Measurements from ENCODE around the gene NOM1. TPM values are rescaled to one million over a fixed set of nuclear protein-coding genes. Genes with fewer than 3 reads are reported as not detected.

NOM1 gene
- total and polyA plus RNA-seq, 2 experiments from 2014 or later = 17.7 to 36.5 TPM

DNA sequence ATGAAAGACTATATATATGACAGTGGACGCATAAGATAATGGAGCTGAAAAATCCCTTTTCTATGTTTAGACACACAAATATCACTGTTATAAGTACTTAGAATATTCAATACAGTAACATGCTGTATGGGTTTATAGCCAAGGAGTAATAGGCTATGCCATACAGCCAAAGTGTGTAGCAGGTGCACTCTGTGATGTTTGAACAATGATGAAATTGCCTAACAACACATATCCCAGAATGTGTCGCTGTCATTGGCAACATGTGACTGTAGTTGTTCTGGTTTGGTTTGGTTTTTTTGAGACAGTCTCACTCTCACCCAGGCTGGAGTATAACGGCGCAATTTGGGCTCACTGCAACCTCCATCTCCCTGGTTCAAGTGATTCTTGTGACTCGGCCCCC, 26.1 kb downstream of the NOM1 start:
- TF ChIP-seq, protein P1, sequence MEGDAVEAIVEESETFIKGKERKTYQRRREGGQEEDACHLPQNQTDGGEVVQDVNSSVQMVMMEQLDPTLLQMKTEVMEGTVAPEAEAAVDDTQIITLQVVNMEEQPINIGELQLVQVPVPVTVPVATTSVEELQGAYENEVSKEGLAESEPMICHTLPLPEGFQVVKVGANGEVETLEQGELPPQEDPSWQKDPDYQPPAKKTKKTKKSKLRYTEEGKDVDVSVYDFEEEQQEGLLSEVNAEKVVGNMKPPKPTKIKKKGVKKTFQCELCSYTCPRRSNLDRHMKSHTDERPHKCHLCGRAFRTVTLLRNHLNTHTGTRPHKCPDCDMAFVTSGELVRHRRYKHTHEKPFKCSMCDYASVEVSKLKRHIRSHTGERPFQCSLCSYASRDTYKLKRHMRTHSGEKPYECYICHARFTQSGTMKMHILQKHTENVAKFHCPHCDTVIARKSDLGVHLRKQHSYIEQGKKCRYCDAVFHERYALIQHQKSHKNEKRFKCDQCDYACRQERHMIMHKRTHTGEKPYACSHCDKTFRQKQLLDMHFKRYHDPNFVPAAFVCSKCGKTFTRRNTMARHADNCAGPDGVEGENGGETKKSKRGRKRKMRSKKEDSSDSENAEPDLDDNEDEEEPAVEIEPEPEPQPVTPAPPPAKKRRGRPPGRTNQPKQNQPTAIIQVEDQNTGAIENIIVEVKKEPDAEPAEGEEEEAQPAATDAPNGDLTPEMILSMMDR (conservative IDR thresholded peaks at IDR 0.05; ENCODE audit: low read depth in 2 of 2) = no peak
- no peak for TF ChIP-seq ZNF331 (CRISPR knock-in tag; IDR thresholded peaks at IDR 0.05; ENCODE audit: low read depth)
- peaks cover 56% of the 10 kb centered on the region for H3K36me3 Mint-ChIP-seq (ENCODE audit: low read depth)
- Histone ChIP-seq H3K36me3 (ENCODE audit: insufficient read depth) (peaks cover 8% of the 10 kb centered on the region; the same call in 1 of the 2 replicates), H3K79me2 (replicated peaks; ENCODE audit: insufficient read depth) (no peaks in the 10 kb centered on the region), H2AFZ (no peak overlapping the region), H3K27ac (ENCODE audit: low read depth) (no peak overlapping the region), H3F3A (replicated peaks; ENCODE audit: low read depth) (peaks cover 6% of the 10 kb centered on the region; the same call in 1 of the 2 replicates), H3K4me1 (ENCODE audit: insufficient read depth) (no peaks in the 10 kb centered on the region), H3K27me3 (ENCODE audit: insufficient read depth) (no peaks in the 10 kb centered on the region), H3K9me2 (ENCODE audit: insufficient read depth) (no peaks in the 10 kb centered on the region), H3K4me3 (no peak overlapping the region), H4K20me1 (replicated peaks; ENCODE audit: insufficient read depth) (0 out of 2 replicates have a peak, but pooled peaks cover under 1% of the 10 kb centered on the region), H3K4me2 (no peak overlapping the region)
- H3K4me1 Mint-ChIP-seq = no peaks in the 10 kb centered on the region
- H3K9me3 Mint-ChIP-seq = peaks cover 21% of the 10 kb centered on the region; the same call in 2 of the 3 replicates
- peaks cover 3% of the 10 kb centered on the region for H3K27me3 Mint-ChIP-seq (ENCODE audit: insufficient read depth, low read depth, poor library complexity)
- no peak for ATAC-seq
- H3K27ac Mint-ChIP-seq = no peak overlapping the region
- DNase-seq (ENCODE audit: low spot score) = no peak
- H3K4me3 Mint-ChIP-seq = no peak overlapping the region

DNA sequence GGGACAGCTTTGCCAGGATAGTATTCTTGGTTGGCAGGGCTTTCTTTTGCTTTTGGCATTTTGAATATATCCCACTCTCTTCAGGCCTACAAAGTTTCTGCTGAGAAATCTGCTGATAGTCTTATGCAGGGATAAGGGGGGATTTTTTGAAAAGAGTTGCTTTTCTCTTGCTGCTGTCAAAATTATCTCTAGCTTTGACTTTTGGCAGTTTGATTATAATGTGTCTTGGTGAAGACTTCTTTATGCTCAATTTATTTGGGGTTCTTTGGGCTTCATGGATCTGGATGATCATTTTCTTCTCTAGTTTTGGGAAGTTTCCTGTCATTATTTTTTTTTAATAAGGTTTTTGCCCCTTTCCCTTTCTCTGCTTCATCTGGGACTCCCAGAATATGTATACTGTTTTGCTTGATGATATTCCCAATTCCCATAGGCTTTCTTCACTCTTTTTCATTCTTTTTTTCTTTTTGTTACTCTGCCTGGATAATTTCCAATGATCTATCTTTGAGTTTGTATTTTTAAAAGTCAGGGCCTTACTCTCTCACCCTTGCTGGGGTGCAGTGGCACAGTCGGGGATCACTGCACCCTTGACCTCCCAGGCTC, 29.6 kb downstream of the NOM1 start:
- no peaks in the 10 kb centered on the region for H3K27me3 ChIP-seq (ENCODE audit: insufficient read depth)
- no peaks in the 10 kb centered on the region for H3K79me2 ChIP-seq (replicated peaks; ENCODE audit: insufficient read depth)
- no peaks in the 10 kb centered on the region for H4K20me1 ChIP-seq (replicated peaks; ENCODE audit: insufficient read depth)
- Mint-ChIP-seq H3K27ac (no peak overlapping the region), H3K4me1 (no peaks in the 10 kb centered on the region), H3K9me3 (peaks cover 23% of the 10 kb centered on the region; the same call in 2 of the 3 replicates), H3K27me3 (ENCODE audit: insufficient read depth, low read depth, poor library complexity) (peaks cover 5% of the 10 kb centered on the region), H3K36me3 (ENCODE audit: low read depth) (peaks cover 47% of the 10 kb centered on the region; the same call in 2 of the 3 replicates), H3K4me3 (no peak overlapping the region)
- no peak overlapping the region for H3K4me3 ChIP-seq
- DNase-seq (ENCODE audit: low spot score) (no peak), ATAC-seq (no peak)
- no peak overlapping the region for H3K4me2 ChIP-seq
- no peaks in the 10 kb centered on the region for H3K4me1 ChIP-seq (ENCODE audit: insufficient read depth)
- no peaks in the 10 kb centered on the region for H3K36me3 ChIP-seq (ENCODE audit: insufficient read depth)
- H3K9me2 ChIP-seq (ENCODE audit: insufficient read depth) = no peaks in the 10 kb centered on the region
- TF ChIP-seq, protein P1 (conservative IDR thresholded peaks at IDR 0.05; ENCODE audit: low read depth in 2 of 2) = no peak
- TF ChIP-seq ZNF331 (CRISPR knock-in tag; IDR thresholded peaks at IDR 0.05; ENCODE audit: low read depth) (no peak), NANOG (IDR thresholded peaks at IDR 0.05; ENCODE audit: borderline replicate concordance) (no peak)
- no peak overlapping the region for H3K27ac ChIP-seq (ENCODE audit: low read depth)
- H3F3A ChIP-seq (replicated peaks; ENCODE audit: low read depth) = 0 out of 2 replicates have a peak, but pooled peaks cover 2% of the 10 kb centered on the region
- H2AFZ ChIP-seq = no peak overlapping the region

DNA sequence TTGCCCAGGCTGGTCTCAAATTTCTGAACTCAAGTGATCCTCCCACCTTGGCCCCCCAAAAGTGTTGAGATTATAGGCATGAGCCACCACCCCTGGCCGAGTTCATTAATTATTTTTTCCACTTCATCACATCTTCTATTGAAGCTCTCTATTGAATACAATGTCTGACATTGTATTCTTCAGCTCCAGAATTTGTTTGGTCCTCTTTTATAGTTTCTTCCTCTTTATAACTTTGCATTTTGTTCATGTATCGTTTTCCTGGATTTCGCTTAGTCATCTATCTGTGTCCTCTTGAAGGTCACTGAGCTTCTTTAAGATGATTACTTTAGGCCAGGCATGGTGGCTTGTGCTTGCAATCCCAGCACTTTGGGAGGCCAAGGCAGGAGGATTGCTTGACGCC, 30.2 kb downstream of the NOM1 start:
- DNase-seq (ENCODE audit: low spot score) = no peak
- peaks cover 5% of the 10 kb centered on the region for H3K27me3 Mint-ChIP-seq (ENCODE audit: insufficient read depth, low read depth, poor library complexity)
- H3F3A ChIP-seq (replicated peaks; ENCODE audit: low read depth) = 0 out of 2 replicates have a peak, but pooled peaks cover 7% of the 10 kb centered on the region
- H3K36me3 Mint-ChIP-seq (ENCODE audit: low read depth) = peaks cover 44% of the 10 kb centered on the region; the same call in 2 of the 3 replicates
- H3K4me3 ChIP-seq = no peak overlapping the region
- no peak for ATAC-seq
- no peaks in the 10 kb centered on the region for H3K4me1 ChIP-seq (ENCODE audit: insufficient read depth)
- H3K36me3 ChIP-seq (ENCODE audit: insufficient read depth) = no peaks in the 10 kb centered on the region
- no peak overlapping the region for H3K4me2 ChIP-seq
- H3K27ac Mint-ChIP-seq = peak overlapping the region; percentile 66; the same call in 1 of the 2 replicates
- no peaks in the 10 kb centered on the region for H3K79me2 ChIP-seq (replicated peaks; ENCODE audit: insufficient read depth)
- no peaks in the 10 kb centered on the region for H4K20me1 ChIP-seq (replicated peaks; ENCODE audit: insufficient read depth)
- H3K4me1 Mint-ChIP-seq = no peaks in the 10 kb centered on the region
- H3K9me3 Mint-ChIP-seq = peaks cover 23% of the 10 kb centered on the region; the same call in 2 of the 3 replicates
- H3K4me3 Mint-ChIP-seq = no peak overlapping the region
- H3K9me2 ChIP-seq (ENCODE audit: insufficient read depth) = no peaks in the 10 kb centered on the region
- no peaks in the 10 kb centered on the region for H3K27me3 ChIP-seq (ENCODE audit: insufficient read depth)
- no peak overlapping the region for H3K27ac ChIP-seq (ENCODE audit: low read depth)
- H2AFZ ChIP-seq = no peak overlapping the region
- TF ChIP-seq JUNB (IDR thresholded peaks at IDR 0.05; ENCODE audit: unreplicated experiment) (no peak), NANOG (IDR thresholded peaks at IDR 0.05; ENCODE audit: borderline replicate concordance) (no peak), EZH2 (IDR thresholded peaks at IDR 0.05; ENCODE audit: low read depth, unreplicated experiment) (no peak)
- TF ChIP-seq, protein P2, sequence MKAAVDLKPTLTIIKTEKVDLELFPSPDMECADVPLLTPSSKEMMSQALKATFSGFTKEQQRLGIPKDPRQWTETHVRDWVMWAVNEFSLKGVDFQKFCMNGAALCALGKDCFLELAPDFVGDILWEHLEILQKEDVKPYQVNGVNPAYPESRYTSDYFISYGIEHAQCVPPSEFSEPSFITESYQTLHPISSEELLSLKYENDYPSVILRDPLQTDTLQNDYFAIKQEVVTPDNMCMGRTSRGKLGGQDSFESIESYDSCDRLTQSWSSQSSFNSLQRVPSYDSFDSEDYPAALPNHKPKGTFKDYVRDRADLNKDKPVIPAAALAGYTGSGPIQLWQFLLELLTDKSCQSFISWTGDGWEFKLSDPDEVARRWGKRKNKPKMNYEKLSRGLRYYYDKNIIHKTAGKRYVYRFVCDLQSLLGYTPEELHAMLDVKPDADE (IDR thresholded peaks at IDR 0.05) = no peak

Data from GM23338 (cell line).